ENCODE results near the gene KBTBD13. TPM values are rescaled to one million over a fixed set of nuclear protein-coding genes. Genes with fewer than 3 reads are reported as not detected.
A peak's percentile ranks its signal among the peaks of the same experiment; 100 is the strongest.

Gene KBTBD13
- total RNA-seq, 4 donors from 2014 or later, result not detected

DNA sequence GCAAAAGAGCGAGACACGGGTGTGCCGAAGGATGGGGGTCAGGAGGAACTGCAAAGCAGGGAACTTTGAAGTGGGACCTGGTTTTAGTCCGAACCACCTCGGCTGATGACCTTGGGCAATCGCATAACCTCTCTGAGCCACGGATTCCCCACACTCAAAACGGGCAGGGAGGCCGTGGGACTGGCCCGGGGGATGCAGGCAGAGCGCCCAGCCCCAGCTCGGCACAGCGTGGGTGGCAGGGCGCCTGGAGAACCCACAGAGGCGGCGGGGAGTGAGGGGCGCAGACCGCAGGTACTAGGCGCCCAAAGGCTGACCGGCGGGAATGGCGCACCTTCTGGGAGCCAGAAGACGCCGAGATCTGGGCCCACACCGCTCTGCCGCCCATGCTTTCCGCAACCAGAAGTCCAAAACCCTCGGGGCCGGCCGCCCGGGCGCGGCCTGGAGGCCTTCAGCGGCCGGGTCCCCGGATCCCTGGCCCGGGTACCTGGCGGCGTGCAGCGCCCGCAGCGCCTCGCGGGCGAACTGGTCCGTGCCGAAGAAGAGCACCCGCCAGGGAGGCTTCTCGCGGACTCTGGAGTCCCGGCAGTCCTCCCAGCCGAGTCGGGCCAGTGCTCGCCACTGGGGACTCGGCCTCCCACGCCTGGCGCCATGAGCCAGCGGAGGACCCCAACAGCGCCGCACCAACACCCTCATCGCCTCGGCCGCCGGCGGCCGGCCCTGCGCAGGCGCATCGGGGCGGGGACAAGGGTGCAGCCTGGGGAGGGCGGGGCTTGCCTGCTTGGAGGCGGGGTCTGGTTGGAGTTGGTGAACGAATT, 47.4 kb upstream of the KBTBD13 start, which contains the start of gene MTFMT:
Gene MTFMT (minus strand): TSS at position 719 of the 815 bp plus-strand sequence. CDS start 26 bp downstream, at position 693.
- Histone ChIP-seq H3K36me3 (peaks cover 5 to 9% of the 10 kb centered on the region in 2 donors), H3K27me3 (no peaks in the 10 kb centered on the region), H3K9me3 (no peaks in the 10 kb centered on the region), H3K4me1 (peaks cover 10 to 13% of the 10 kb centered on the region in 2 donors), H3K4me3 (replicated peaks in 1 of 3) (peak within 1 kb of the TSS; percentile 68 to 94 (median 88)), H3K27ac (peak within 1 kb of the TSS in 2 of 3 donors; percentile 46 to 58)
- TF ChIP-seq POLR2A (IDR thresholded peaks at IDR 0.05), result peak; percentile 83 to 97
- TF ChIP-seq, protein P1, sequence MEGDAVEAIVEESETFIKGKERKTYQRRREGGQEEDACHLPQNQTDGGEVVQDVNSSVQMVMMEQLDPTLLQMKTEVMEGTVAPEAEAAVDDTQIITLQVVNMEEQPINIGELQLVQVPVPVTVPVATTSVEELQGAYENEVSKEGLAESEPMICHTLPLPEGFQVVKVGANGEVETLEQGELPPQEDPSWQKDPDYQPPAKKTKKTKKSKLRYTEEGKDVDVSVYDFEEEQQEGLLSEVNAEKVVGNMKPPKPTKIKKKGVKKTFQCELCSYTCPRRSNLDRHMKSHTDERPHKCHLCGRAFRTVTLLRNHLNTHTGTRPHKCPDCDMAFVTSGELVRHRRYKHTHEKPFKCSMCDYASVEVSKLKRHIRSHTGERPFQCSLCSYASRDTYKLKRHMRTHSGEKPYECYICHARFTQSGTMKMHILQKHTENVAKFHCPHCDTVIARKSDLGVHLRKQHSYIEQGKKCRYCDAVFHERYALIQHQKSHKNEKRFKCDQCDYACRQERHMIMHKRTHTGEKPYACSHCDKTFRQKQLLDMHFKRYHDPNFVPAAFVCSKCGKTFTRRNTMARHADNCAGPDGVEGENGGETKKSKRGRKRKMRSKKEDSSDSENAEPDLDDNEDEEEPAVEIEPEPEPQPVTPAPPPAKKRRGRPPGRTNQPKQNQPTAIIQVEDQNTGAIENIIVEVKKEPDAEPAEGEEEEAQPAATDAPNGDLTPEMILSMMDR (IDR thresholded peaks at IDR 0.05), result peak in 1 of 6 experiments; percentile 14
- DNase-seq, result peak; percentile 92 to 93
- 1% methylated on average over 27 to 34 of the region's 73 CpGs for WGBS, 2 donors
- intact Hi-C loops (cut with DNase I), result no loop called here

DNA sequence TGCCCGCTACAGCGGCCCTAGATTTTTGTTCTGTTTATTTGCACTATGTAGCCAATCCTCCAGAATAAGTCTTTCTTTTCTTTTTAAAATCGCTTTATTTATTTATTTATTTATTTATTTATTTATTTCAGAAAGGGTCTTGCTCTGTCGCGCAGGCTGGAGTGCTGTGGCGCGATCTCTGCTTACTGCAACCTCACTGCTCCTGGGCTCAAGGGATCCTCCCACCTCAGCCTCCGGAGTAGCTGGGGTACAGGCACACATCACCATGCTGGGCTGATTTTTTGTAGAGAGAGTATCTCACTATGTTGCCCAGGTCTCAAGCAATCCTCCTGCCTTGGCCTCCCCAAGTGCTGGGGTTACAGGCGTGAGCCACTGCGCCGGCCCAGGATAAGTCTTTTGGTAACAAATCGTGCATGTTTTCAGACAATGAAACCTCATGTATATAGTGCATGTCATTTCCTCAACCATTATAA, 46.8 kb upstream of the KBTBD13 start:
- intact Hi-C loops (cut with DNase I), result no loop called here
- Histone ChIP-seq H3K27ac (no peak overlapping the region), H3K9me3 (no peaks in the 10 kb centered on the region), H3K4me1 (peaks cover 10 to 13% of the 10 kb centered on the region in 2 donors), H3K36me3 (peaks cover 0 to 9% of the 10 kb centered on the region in 2 donors), H3K27me3 (no peaks in the 10 kb centered on the region), H3K4me3 (replicated peaks in 1 of 3) (peak overlapping the region in 1 of 3 donors; percentile 88)
- 63 to 66% methylated on average over 12 of the region's 12 CpGs for WGBS, 2 donors
- no peak for DNase-seq
- TF ChIP-seq, protein P1 (IDR thresholded peaks at IDR 0.05), result no peak
- TF ChIP-seq POLR2A (IDR thresholded peaks at IDR 0.05), result no peak

DNA sequence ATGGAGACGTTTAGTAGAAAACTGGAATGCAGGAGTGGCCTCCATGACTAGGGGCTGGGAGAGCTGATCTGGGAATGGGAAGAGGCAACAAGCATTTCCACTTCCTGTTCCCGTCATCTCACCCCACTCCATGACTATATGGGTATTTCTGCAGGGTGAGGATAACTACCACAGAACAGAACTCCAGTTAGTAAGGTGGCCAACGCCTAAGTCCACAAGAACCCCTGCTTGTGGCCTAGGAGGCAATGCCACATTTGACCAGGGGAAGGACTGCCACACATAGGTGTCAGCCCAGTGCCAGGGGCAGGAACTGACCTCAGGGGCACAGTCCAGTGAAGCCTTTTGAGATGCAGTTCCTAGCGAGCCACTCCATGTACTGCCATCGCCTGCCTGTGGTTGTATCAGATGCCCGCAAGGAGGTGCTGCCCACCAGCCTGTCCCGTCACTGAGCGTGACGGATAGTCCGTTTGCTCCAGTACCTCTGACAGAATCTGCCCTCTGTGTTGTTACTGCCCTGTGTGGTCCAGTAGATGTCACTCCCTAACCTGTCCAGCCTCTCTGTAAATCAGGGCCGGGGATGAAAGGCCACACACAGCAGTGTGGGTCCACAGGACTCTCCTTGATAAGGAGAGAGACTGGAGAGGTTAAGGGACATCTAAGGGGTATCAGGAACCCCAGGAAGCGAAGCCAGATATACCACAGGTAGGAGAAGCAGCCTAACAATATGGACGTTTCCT, 43.6 kb upstream of the KBTBD13 start:
- 29 to 42% methylated on average over 6 to 13 of the region's 13 CpGs for WGBS, 2 donors
- H3K27ac ChIP-seq, result no peak overlapping the region

DNA sequence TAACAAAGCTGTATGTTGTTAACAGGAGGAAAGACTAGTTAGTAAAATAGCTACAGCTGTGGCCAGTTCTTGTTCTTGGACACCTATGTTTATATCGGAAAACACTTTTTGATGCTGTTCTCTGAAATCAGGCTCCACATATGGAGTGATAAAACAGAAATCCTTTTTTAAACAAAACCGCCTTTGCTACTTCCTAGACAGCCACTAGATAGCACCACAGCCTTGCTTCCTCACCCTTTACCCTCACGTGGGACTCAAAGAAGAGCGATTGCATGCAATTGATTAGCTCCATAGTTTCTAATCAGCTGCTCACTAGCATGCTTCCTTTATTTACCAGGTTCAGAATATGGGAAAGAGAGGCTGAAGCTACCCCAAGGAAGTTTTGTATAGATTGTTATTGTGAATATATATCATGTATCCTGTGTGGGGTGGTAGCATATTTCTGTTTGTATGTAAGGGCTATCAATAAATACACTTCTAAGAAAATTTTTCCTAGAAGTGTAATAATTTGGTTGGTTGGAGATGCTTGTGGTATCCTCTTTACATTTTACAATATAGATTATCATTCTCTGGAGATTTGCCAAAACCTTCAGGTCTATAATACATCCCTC, 42.8 kb upstream of the KBTBD13 start:
- Histone ChIP-seq H3K4me3 (replicated peaks in 1 of 3) (no peak overlapping the region), H3K9me3 (no peaks in the 10 kb centered on the region), H3K27ac (no peak overlapping the region), H3K36me3 (no peaks in the 10 kb centered on the region), H3K4me1 (peaks cover 0 to 1% of the 10 kb centered on the region in 2 donors), H3K27me3 (no peaks in the 10 kb centered on the region)
- intact Hi-C loops (cut with DNase I), result no loop called here
- no peak for TF ChIP-seq POLR2A (IDR thresholded peaks at IDR 0.05)
- TF ChIP-seq, protein P1 (IDR thresholded peaks at IDR 0.05), result peak in 3 of 6 experiments; percentile 17 to 25 (median 25)
- 31 to 32% methylated on average over 4 of the region's 4 CpGs for WGBS, 2 donors
- DNase-seq, result no peak

More for the DNA sequence above, 43.6 kb upstream of the KBTBD13 start:
- Histone ChIP-seq H3K9me3 (no peaks in the 10 kb centered on the region), H3K4me1 (peaks cover 8 to 9% of the 10 kb centered on the region in 2 donors), H3K4me3 (replicated peaks in 1 of 3) (no peak overlapping the region), H3K36me3 (no peaks in the 10 kb centered on the region), H3K27me3 (no peaks in the 10 kb centered on the region)
- TF ChIP-seq POLR2A (IDR thresholded peaks at IDR 0.05), result no peak
- TF ChIP-seq, protein P1 (IDR thresholded peaks at IDR 0.05), result peak; percentile 35 to 71 (median 69)
- intact Hi-C loops (cut with DNase I), result no loop called here
- peak; percentile 75 to 76 for DNase-seq
